Measurements from ENCODE around the gene SNORC.

- TF ChIP-seq HDAC6 (IDR thresholded peaks at IDR 0.05; ENCODE audit: unreplicated experiment) (no peak), HDGF (IDR thresholded peaks at IDR 0.05) (no peak)
These were observed 22.2 kb downstream of the SNORC start for GRCh38 chr2:232892221-232892620.

All from GM12878 (cell line).